Activated gamma-delta T cell treated with anti-CD3 and anti-CD28 coated beads, Interleukin-2, amount 50 U/mL, for 16 hours (primary cell): Measurements from ENCODE around the gene OR51B6.
"Not testable (repeated sequence)": the region's sequence is repeated elsewhere in the genome, so short reads cannot be mapped to it uniquely, and the experiment has no call there.

Source experiments
- DNase-seq: peaks from one replicate; pipeline ENCODE4 v3.0.0-alpha.2; 2020; ENCODE audit warnings: low read depth

Gene OR51B6

GRCh38 chr11:5351208-5351607, at the start of gene OR51B6:
Gene OR51B6 (plus strand): TSS chr11:5351508. CDS start chr11:5351508, 0 bp downstream.
- no peak for DNase-seq

DNA sequence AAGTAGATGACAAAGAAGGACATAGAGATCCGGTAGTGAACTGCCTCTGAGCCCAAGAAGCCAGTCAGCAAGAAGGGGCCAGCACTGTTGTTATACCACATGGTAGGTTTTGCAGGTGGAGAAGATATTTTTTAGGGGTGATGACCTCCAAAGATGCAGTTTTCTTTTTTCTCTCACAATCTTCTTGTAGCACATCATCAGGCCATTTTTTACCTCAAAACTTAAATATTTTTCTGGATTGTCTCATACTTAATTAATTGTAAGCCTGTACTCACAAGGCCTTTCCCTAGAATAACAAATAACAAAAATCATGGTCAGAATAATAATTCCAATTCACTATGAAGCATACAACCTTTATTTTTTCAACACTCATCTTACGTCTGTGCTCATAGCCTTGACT, 49.5 kb upstream of the OR51B6 start, which contains the start of gene OR51B4:
Gene OR51B4, minus strand, starts transcription at position 101 of the 400 bp plus-strand sequence. Its CDS starts 0 bp downstream, at position 101.
- no peak for DNase-seq

DNA sequence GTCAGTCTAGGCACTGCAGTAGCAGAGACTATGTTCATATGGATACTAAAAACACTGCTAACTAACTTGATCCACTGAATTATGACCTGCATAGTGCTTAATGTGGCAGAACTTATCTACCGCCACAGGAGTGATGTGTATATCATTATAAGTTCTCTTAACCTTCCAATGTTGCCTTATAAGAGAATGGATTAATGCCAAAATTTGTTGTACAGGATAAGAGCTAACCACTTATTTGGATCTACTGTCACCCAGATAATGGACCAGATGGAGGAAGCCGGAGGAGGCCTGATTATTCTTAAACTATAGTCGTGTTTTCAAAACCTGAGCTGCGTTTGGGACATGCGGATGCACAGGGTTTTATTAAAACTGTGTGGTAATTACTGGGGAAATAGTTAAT, 47.7 kb upstream of the OR51B6 start:
- no peak for DNase-seq

- DNase-seq = no peak
Measured at GRCh38 chr11:5304046-5304445, 47.3 kb upstream of the OR51B6 start.

DNA sequence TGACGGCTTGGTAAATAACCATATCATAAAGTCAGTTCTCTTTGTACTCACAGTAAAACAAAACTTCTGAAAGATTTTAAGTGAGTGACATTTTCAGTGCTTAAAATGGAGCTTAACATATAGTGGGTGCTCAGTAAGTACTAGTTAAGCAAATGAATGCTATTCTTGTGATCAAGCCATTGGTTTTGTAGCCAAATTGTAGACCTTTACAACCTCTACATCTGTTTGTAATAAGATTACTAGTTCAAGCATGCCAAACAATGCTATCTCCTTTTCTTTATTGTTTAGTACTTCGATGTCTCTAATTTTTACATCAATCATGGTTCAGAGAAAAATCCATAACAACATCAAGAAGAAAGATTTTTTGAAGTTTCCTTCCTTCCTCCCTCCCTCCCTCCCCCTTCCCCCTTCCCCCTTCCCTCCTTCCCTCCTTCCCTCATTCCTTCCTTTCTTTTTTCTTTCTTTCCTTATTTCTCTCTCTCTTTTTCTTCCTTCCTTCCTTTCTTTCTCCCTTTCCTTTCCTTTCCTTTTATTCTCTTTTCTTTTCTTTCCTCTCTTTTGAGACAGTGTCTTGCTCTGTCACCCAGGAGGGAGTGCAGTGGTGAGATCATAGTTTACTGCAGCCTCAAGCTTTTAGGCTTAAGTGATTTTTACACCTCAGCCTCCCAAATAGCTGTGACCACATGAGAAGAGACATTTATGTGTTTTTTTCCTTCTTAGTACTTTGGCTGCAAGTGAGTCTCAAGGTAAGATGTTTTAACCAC, 43.9 kb upstream of the OR51B6 start:
- DNase-seq = no peak

- no peak for DNase-seq
Measured at GRCh38 chr11:5310423-5310822, 40.9 kb upstream of the OR51B6 start.

GRCh38 chr11:5313326-5314023, 37.8 kb upstream of the OR51B6 start:
- not testable (repeated sequence) for DNase-seq

DNA sequence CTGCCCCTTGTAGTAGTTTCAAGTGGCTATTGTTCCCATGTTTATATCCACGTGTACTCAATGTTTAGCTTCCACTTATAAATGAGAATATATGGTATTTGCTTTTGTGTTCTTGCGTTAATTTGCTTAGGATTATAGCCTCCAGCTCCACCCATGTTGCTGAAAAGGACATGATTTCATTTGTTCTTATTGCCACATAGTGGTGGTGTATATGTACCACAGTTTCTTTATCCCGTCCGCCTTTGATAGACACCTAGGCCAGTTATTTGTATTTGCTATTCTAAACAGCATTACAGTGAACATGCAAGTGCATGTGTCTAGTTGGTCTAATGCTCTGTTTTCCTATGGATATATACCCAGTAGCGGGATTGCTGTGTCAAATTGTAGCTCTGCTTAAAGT, 34.0 kb upstream of the OR51B6 start:
- DNase-seq = no peak

GRCh38 chr11:5324197-5324596, 27.1 kb upstream of the OR51B6 start, which contains the start of gene OR51B2:
Gene OR51B2 (minus strand): TSS chr11:5324297. CDS start chr11:5324297, 0 bp downstream.
- DNase-seq = no peak

- DNase-seq = no peak
Measured at GRCh38 chr11:5335170-5335569, 16.1 kb upstream of the OR51B6 start.

DNA sequence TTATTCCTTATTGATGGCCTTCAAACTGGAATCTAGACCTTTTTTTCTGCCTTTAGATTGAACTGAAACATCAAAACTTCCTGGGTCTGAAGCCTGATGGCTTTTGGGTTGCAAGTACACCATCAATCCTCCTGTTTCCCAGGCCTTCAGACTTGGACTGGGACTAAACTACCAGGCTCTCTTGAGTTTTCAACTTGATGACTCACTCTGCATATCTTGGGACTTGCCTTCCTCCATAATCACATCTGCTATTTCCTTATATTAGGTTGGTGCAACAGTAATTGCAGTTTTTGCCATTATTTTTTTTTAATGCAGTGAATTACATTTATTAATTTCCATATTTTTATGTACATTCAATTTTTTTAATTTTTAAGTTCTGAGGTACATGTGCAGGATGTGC, 15.0 kb upstream of the OR51B6 start:
- DNase-seq = no peak

- DNase-seq = not testable (repeated sequence)
Measured at GRCh38 chr11:5337253-5337652, 14.1 kb upstream of the OR51B6 start.

- no peak for DNase-seq
Measured at GRCh38 chr11:5339771-5340322, 11.5 kb upstream of the OR51B6 start.

- no peak for DNase-seq
Measured at GRCh38 chr11:5343474-5344335, 7.6 kb upstream of the OR51B6 start, which contains the start of gene OR51B5. Gene OR51B5 (minus strand): TSS chr11:5343524. CDS start chr11:5343524, 0 bp downstream.

- DNase-seq = no peak
Measured at GRCh38 chr11:5345831-5346230, 5.5 kb upstream of the OR51B6 start.

DNA sequence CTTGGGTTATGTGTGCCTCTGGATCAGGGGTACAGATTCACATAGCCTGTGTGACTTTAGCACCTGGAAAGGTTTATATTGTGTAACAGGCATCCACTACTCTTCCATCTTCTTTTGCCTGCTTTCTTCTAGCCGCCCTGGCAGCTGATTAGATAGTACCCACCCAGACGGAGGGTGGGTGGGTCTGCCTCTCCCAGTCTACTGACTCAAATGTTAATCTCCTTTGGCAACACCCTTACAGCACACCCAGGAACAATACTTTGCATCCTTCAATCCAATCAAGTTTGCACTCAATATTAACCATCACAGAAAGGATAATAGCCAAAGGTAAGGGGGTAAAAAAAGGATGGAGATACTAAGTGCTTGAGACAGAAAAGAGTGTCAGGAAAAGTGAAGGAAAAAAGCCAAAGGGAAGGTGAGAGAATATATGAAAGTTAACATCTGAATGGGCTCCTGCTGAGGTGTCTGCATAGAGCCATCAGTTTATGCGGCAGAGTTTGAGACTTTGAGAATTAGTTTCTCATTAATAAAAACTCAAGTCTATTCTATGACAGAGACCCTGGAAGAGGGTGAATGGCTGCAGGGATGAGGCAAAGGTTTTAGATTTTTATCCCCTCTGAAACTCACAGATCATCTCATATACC, 2.6 kb upstream of the OR51B6 start:
- no peak for DNase-seq

GRCh38 chr11:5349550-5349949, 1.8 kb upstream of the OR51B6 start:
- DNase-seq = no peak

- DNase-seq = not testable (repeated sequence)
Measured at GRCh38 chr11:5356031-5356430, 4.7 kb downstream of the OR51B6 start.

GRCh38 chr11:5362017-5362625, 10.8 kb downstream of the OR51B6 start:
- no peak for DNase-seq

- DNase-seq = no peak
Measured at GRCh38 chr11:5363679-5364078, 12.4 kb downstream of the OR51B6 start.

GRCh38 chr11:5364214-5364613, 12.9 kb downstream of the OR51B6 start:
- DNase-seq = no peak
